ENCODE data around the gene NTM.

NTM gene

GRCh38 chr11:131601586-131601985, 231.2 kb downstream of the NTM start:
- no peak overlapping the region for H3K4me3 ChIP-seq (ENCODE audit: low read length)
- DNase-seq (ENCODE audit: low read depth): no peak
- TF ChIP-seq, protein P1, sequence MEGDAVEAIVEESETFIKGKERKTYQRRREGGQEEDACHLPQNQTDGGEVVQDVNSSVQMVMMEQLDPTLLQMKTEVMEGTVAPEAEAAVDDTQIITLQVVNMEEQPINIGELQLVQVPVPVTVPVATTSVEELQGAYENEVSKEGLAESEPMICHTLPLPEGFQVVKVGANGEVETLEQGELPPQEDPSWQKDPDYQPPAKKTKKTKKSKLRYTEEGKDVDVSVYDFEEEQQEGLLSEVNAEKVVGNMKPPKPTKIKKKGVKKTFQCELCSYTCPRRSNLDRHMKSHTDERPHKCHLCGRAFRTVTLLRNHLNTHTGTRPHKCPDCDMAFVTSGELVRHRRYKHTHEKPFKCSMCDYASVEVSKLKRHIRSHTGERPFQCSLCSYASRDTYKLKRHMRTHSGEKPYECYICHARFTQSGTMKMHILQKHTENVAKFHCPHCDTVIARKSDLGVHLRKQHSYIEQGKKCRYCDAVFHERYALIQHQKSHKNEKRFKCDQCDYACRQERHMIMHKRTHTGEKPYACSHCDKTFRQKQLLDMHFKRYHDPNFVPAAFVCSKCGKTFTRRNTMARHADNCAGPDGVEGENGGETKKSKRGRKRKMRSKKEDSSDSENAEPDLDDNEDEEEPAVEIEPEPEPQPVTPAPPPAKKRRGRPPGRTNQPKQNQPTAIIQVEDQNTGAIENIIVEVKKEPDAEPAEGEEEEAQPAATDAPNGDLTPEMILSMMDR (conservative IDR thresholded peaks at IDR 0.05; ENCODE audit: low read depth, low read length): no peak

DNA sequence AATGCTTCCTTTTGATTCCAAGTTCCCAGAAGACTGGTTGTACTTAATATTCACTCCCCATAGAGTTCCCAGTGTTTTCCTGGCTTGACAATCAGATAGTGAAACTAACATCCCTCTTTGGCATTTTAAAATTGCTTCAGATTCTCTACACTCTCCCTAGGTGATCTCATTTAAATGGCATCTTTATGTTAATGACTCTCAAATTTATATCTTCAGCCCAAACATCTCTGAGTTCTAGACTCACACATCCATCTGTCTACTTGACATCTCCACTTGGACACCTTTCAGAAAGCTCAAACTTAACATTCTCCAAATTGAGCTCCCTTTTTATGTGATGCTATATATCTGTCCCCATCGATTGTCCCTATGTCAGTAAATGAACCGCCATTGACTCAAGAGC, 232.0 kb downstream of the NTM start:
- no peak for DNase-seq (ENCODE audit: low read depth)
- TF ChIP-seq, protein P1 (conservative IDR thresholded peaks at IDR 0.05; ENCODE audit: low read depth, low read length): no peak
- H3K4me3 ChIP-seq (ENCODE audit: low read length): no peak overlapping the region

DNA sequence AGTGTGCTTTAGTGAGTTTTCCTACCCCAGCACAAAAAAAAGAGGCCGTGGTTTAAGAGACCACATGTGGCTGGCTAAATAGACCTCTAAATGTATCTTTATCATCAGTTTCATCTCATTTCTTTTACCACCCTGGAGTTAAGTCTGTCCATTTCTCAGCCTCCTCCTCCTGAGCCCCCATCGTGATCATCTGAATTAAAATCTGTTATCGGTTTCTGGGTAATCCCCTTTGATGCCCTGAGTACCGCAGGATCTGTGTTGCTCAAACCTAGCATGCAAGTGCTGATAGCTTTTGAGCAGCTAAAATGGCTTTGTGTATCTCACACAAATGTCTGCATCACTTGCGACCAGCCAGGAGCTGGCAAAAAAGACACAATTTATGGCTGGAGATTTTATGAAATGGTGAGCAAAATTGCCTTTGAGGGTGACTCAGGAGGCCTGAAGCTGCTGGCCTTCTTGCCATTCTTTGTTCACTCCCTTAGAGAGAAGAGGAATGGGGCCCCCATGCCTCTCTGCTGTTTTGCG, 236.5 kb downstream of the NTM start:
- no peak for DNase-seq (ENCODE audit: low read depth)
- H3K4me3 ChIP-seq (ENCODE audit: low read length): no peak overlapping the region
- TF ChIP-seq, protein P1 (conservative IDR thresholded peaks at IDR 0.05; ENCODE audit: low read depth, low read length): no peak

- H3K4me3 ChIP-seq (ENCODE audit: low read length): no peak overlapping the region
- TF ChIP-seq, protein P1 (conservative IDR thresholded peaks at IDR 0.05; ENCODE audit: low read depth, low read length): no peak
- DNase-seq (ENCODE audit: low read depth): peak; percentile 51
Measured at GRCh38 chr11:131609337-131609736, 238.9 kb downstream of the NTM start.

DNA sequence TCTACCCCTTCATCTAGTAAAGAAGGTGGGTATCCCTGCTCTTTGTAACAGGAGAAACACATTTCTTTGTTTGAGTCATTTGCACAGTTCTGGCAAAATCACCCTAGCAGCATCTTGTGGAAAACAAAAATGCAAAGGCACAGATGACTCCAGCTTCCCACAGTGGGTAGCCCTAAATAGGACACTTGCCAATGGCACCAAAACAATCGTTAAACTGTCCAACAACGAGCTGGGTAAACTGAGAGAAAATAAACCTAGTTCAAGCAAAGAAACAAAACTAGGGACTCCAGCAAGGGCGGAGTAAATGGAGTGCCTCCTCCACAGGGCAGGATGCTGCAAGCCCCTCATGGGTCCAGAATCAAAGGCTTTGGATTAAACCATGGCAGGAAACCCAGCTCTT, 239.5 kb downstream of the NTM start:
- DNase-seq (ENCODE audit: low read depth): no peak
- TF ChIP-seq, protein P1 (conservative IDR thresholded peaks at IDR 0.05; ENCODE audit: low read depth, low read length): no peak
- H3K4me3 ChIP-seq (ENCODE audit: low read length): no peak overlapping the region

DNA sequence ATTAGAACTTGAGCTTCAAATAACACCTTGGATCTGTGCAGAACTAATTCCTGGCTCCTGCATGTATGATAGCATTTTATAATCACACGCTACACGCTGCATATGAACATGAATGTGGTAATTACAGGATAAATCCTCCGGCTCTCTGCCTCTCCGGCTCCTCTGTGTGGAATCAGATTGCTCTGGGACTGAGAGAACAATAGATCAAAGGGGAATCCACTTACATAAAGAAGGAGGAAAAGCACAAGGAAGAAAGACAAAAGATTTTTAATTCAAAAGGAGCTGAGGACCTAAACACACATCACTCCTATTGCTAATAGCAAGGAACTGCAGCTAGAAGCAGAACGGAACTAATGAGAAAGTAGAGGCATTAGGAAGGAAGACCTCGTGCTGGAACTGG, 240.9 kb downstream of the NTM start:
- TF ChIP-seq, protein P1 (conservative IDR thresholded peaks at IDR 0.05; ENCODE audit: low read depth, low read length): no peak
- no peak overlapping the region for H3K4me3 ChIP-seq (ENCODE audit: low read length)
- DNase-seq (ENCODE audit: low read depth): no peak

GRCh38 chr11:131612533-131612932, 242.1 kb downstream of the NTM start:
- no peak for DNase-seq (ENCODE audit: low read depth)
- TF ChIP-seq, protein P1 (conservative IDR thresholded peaks at IDR 0.05; ENCODE audit: low read depth, low read length): no peak
- no peak overlapping the region for H3K4me3 ChIP-seq (ENCODE audit: low read length)
